BJ (cell line): Measurements from ENCODE around the gene SGO1. TPM values are rescaled to one million over a fixed set of nuclear protein-coding genes. Genes with fewer than 3 reads are reported as not detected.
A peak's percentile ranks its signal among the peaks of the same experiment; 100 is the strongest.
"Not testable (repeated sequence)": the region's sequence is repeated elsewhere in the genome, so short reads cannot be mapped to it uniquely, and the experiment has no call there.

ENCODE experiments used
- CTCF ChIA-PET: fragments of 350-600 bp; formaldehyde crosslinking; extraction: SDS; loops from one replicate; lab custom pipeline; 2021; ENCODE audit warnings: antibody characterized with exemption, inconsistent platforms; lab: Yijun Ruan, JAX
- POLR2A ChIA-PET: fragments of 300-600 bp; sonication (Branson Sonifier 250); formaldehyde crosslinking; extraction: SDS; loops from one replicate; lab custom pipeline; 2021; ENCODE audit warnings: antibody characterized with exemption; lab: Charles Lee
- DNase-seq: peaks from one replicate; pipeline ENCODE4 v3.0.0-alpha.2; 2011; ENCODE audit warnings: low read depth
- H3K27me3 ChIP-seq: 2 replicates; pipeline ENCODE4 v1.6.0; 2011; ENCODE audit warnings: low read length; ENCODE audit not compliant: control insufficient read depth, insufficient read depth
- H3K36me3 ChIP-seq: 2 replicates; pipeline ENCODE4 v1.5.1; 2011; ENCODE audit warnings: low read length; ENCODE audit not compliant: control insufficient read depth, insufficient read depth
- H3K4me3 ChIP-seq: 2 replicates; pipeline ENCODE4 v1.5.1; 2011; ENCODE audit warnings: low read depth, mild to moderate bottlenecking, control low read depth, low read length
- CTCF ChIP-seq: IDR thresholded peaks from 2 replicates; pipeline ENCODE4 v1.5.1; 2011; ENCODE audit warnings: low read depth, mild to moderate bottlenecking, control low read depth, inconsistent platforms, low read length, moderate library complexity; ENCODE audit not compliant: insufficient read depth
- polyA plus RNA-seq: library from polyadenylated mRNA; depleted of rRNA; stranded (reverse); fragments of >200 nt; gene quantifications from 2 replicates; pipeline ENCODE4 v1.2.3, GENCODE V29; 2011

SGO1 gene
- polyA plus RNA-seq, 1 experiment: 1.6 TPM

DNA sequence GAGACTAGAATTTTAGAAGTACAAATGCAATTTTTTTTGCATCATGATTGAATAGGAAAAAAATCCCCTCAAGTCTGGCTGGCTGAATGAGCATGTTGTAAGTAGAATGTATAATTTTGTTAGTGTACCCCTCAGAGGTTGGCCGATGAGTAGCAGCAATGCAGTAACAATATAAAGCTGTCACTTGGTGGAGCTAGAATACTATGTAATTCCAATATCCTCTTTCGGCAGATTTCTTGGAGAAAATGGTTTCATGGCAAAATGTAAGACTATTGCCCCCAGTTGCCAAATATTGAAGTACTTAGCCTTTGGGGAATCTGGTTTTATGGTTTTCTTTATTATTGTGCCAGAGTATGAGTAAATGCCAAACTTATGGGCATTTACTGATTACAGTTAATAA, 39.8 kb upstream of the SGO1 start:
- no peaks in the 10 kb centered on the region for H3K27me3 ChIP-seq
- no peaks in the 10 kb centered on the region for H3K36me3 ChIP-seq
- ChIA-PET CTCF (interaction anchor here (0.6 kb wide), 1 partner anchor 10 kb away, joined by 3 read pairs; no protein-coding TSS in a partner anchor), POLR2A (no interaction called here)
- TF ChIP-seq CTCF: peak; percentile 15; the same call in 1 of the 2 replicates
- no peak overlapping the region for H3K4me3 ChIP-seq
- DNase-seq: peak; percentile 5

DNA sequence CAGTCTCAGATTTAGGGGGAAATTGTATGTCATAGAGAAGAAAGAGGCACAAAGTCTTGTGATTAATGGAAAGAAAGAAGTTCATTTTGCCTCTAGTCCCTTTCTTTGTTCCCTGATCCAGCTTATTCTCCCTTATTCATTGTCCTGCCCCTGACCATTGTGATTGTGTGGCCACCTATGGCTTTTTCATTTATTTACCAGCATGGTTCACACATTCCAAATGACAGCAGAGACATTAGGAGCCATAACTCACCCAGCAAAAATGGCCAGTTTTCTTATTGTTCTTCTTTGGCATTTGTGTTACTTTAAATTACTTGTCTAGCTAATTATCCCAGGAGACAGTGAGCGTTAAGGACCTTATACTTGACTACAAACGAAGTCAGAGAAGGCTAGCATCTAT, 36.3 kb upstream of the SGO1 start:
- POLR2A ChIA-PET: no interaction called here
- Histone ChIP-seq H3K36me3 (no peaks in the 10 kb centered on the region), H3K27me3 (no peaks in the 10 kb centered on the region), H3K4me3 (no peak overlapping the region)
- CTCF ChIA-PET: no interaction called here
- no peak for DNase-seq
- no peak for TF ChIP-seq CTCF

GRCh38 chr3:20218215-20218614, 32.2 kb upstream of the SGO1 start:
- DNase-seq: no peak
- Histone ChIP-seq H3K36me3 (no peaks in the 10 kb centered on the region), H3K4me3 (no peak overlapping the region), H3K27me3 (no peaks in the 10 kb centered on the region)
- no peak for TF ChIP-seq CTCF
- ChIA-PET POLR2A (no interaction called here), CTCF (interaction anchor here (1.1 kb wide), 1 partner anchor 13 kb away, joined by 4 read pairs; no protein-coding TSS in a partner anchor)

DNA sequence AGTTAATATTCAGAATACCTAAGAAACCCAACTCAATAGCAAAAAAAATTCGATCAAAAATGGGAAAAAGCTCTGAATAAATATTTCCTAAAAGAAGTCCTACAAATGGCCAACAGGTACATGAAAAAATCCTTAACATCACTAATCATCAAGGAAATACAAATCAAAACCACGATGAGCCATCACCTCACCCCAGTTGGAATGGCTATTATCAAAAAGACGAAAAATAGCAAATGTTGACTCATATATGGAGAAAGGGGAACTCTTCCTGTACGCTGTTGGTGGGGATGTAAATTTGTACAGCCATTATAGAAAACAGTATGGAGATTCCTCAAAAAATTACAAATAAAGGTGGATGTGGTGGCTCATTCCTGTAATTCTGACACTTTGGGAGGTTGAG, 29.6 kb upstream of the SGO1 start:
- Histone ChIP-seq H3K27me3 (no peaks in the 10 kb centered on the region), H3K4me3 (no peak overlapping the region), H3K36me3 (no peaks in the 10 kb centered on the region)
- TF ChIP-seq CTCF: no peak
- no peak for DNase-seq
- CTCF ChIA-PET: no interaction called here
- POLR2A ChIA-PET: no interaction called here

DNA sequence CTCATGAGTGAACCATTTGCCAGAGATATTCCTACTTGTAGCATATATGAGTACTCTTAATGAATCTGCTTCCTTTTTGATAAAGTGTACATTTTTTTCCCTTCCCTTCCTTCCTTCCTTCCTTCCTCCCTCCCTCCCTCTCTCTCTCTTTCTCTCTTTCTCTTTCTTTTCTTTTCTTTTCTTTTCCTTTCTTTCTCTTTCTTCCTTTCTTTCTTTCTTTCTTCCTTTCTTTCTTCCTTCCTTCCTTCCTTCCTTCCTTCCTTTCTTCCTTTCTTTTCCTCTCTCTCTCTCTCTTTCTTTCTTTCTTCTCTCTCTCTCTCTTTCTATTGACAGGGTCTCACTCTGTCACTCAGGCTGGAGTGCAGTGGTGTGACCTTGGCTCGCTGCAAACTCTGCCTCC, 27.5 kb upstream of the SGO1 start:
- CTCF ChIA-PET: interaction anchor here (0.7 kb wide), 1 partner anchor 1907 kb away, joined by 5 read pairs; no protein-coding TSS in a partner anchor
- H3K36me3 ChIP-seq, H3K4me3 ChIP-seq, POLR2A ChIA-PET, DNase-seq, H3K27me3 ChIP-seq: not testable (repeated sequence)

GRCh38 chr3:20207945-20208344, 21.9 kb upstream of the SGO1 start:
- H3K27me3 ChIP-seq, POLR2A ChIA-PET, H3K36me3 ChIP-seq, DNase-seq, H3K4me3 ChIP-seq: not testable (repeated sequence)
- CTCF ChIA-PET: interaction anchor here (1.6 kb wide), 1 partner anchor 167 kb away, joined by 3 read pairs; the partner anchor contains the start of gene KAT2B

DNA sequence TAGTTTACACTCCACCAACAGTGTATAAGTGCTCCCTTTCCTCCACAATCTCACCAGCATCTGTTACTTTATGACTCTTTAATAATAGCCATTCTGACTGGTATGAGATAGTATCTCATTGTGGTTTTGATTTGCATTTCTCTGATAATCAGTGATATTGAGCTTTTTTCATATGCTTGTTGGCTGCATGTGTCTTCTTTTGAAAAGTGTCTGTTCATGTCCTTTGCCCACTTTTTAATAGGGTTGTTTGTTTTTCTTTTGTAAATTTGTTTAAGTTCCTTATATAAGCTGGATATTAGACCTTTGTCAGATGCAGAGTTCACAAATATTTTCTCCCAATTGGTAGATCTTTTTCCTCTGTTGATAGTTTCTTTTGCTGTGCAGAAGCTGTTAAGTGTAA, 19.9 kb upstream of the SGO1 start:
- H3K4me3 ChIP-seq, DNase-seq, H3K27me3 ChIP-seq, H3K36me3 ChIP-seq, CTCF ChIA-PET, POLR2A ChIA-PET: not testable (repeated sequence)
